HepG2 (cell line): ENCODE data around the gene ZMIZ1. TPM values are rescaled to one million over a fixed set of nuclear protein-coding genes. Genes with fewer than 3 reads are reported as not detected.

Source experiments
- CEBPG ChIP-seq: IDR thresholded peaks from 2 replicates; pipeline ENCODE4 v1.6.1; 2016
- EED ChIP-seq: sonication (generic); formaldehyde crosslinking; IDR thresholded peaks from 2 replicates; pipeline ENCODE4 v1.5.0; 2020; ENCODE audit warnings: mild to moderate bottlenecking, missing genetic modification reagents
- HNF4G ChIP-seq, 2 experiments: sonication (generic) in 1 of 2; formaldehyde crosslinking in 1 of 2; IDR thresholded peaks; 2 replicates each; pipeline versions ENCODE4 v1.4.0 to v1.6.1; 2011 to 2020; ENCODE audit warnings: borderline replicate concordance in 2 of 2, low read depth in 2 of 2, mild to moderate bottlenecking in 2 of 2, low read length in 1 of 2, missing genetic modification reagents in 1 of 2, moderate library complexity in 1 of 2
- MBD4 ChIP-seq: IDR thresholded peaks from 2 replicates; pipeline ENCODE4 v1.6.1; 2012; ENCODE audit warnings: low read length, inconsistent platforms, borderline replicate concordance
- MXD1 ChIP-seq: sonication (generic); formaldehyde crosslinking; IDR thresholded peaks from 2 replicates; pipeline ENCODE4 v1.4.0; 2020; ENCODE audit warnings: mild to moderate bottlenecking, missing genetic modification reagents
- NPAS2 ChIP-seq: sonication (generic); formaldehyde crosslinking; IDR thresholded peaks from 2 replicates; pipeline ENCODE4 v1.8.0; 2022; ENCODE audit warnings: mild to moderate bottlenecking, missing genetic modification reagents, borderline replicate concordance
- PLSCR1 ChIP-seq: sonication (generic); formaldehyde crosslinking; IDR thresholded peaks from 2 replicates; pipeline ENCODE4 v1.5.0; 2020; ENCODE audit warnings: missing genetic modification reagents, mild to moderate bottlenecking, borderline replicate concordance
- SKI ChIP-seq: fragments of 450-650 bp; IDR thresholded peaks from one replicate; pipeline ENCODE4 v1.6.1; 2018; ENCODE audit warnings: mild to moderate bottlenecking; ENCODE audit not compliant: partially characterized antibody
- SRSF4 ChIP-seq: fragments of 200-400 bp; formaldehyde crosslinking; IDR thresholded peaks from one replicate; pipeline ENCODE4 v1.6.1; 2018; ENCODE audit warnings: mild to moderate bottlenecking, low read depth, low read length, moderate library complexity; ENCODE audit not compliant: poor library complexity, severe bottlenecking
- TRAFD1 ChIP-seq: sonication (generic); formaldehyde crosslinking; IDR thresholded peaks from 2 replicates; pipeline ENCODE4 v1.5.1; 2020; ENCODE audit warnings: missing genetic modification reagents, mild to moderate bottlenecking, borderline replicate concordance
- ZBTB43 ChIP-seq: sonication (generic); formaldehyde crosslinking; conservative IDR thresholded peaks from 2 replicates; pipeline ENCODE4 v1.4.0; 2020; ENCODE audit warnings: missing genetic modification reagents
- ZNF17 ChIP-seq: sonication (generic); formaldehyde crosslinking; IDR thresholded peaks from 2 replicates; pipeline ENCODE4 v1.5.0; 2020; ENCODE audit warnings: mild to moderate bottlenecking, missing genetic modification reagents
- ZNF207 ChIP-seq: fragments of 450-650 bp; IDR thresholded peaks from 2 replicates; pipeline ENCODE4 v1.6.1; 2016; ENCODE audit warnings: antibody characterized with exemption, borderline replicate concordance
- ZNF281 ChIP-seq: sonication (generic); formaldehyde crosslinking; IDR thresholded peaks from 2 replicates; pipeline ENCODE4 v1.4.0; 2020; ENCODE audit warnings: missing genetic modification reagents, borderline replicate concordance
- ZNF317 ChIP-seq: sonication (generic); formaldehyde crosslinking; IDR thresholded peaks from 2 replicates; pipeline ENCODE4 v1.5.0; 2020; ENCODE audit warnings: mild to moderate bottlenecking, missing genetic modification reagents
- ZNF546 ChIP-seq: sonication (generic); formaldehyde crosslinking; conservative IDR thresholded peaks from 2 replicates; pipeline ENCODE4 v1.8.1; 2023; ENCODE audit warnings: mild to moderate bottlenecking, missing genetic modification reagents
- ZNF549 ChIP-seq: sonication (generic); formaldehyde crosslinking; IDR thresholded peaks from 2 replicates; pipeline ENCODE4 v1.5.0; 2020; ENCODE audit warnings: missing genetic modification reagents
- ZNF576 ChIP-seq: sonication (generic); formaldehyde crosslinking; IDR thresholded peaks from 2 replicates; pipeline ENCODE4 v1.4.0; 2020; ENCODE audit warnings: mild to moderate bottlenecking, missing genetic modification reagents
- ZNF615 ChIP-seq: sonication (generic); formaldehyde crosslinking; IDR thresholded peaks from 2 replicates; pipeline ENCODE4 v1.5.0; 2020; ENCODE audit warnings: mild to moderate bottlenecking, missing genetic modification reagents, borderline replicate concordance
- ZNF784 ChIP-seq: sonication (generic); formaldehyde crosslinking; IDR thresholded peaks from 2 replicates; pipeline ENCODE4 v1.5.1; 2020; ENCODE audit warnings: missing genetic modification reagents, mild to moderate bottlenecking, borderline replicate concordance
- polyA plus RNA-seq, 8 experiments: library from polyadenylated mRNA; depleted of rRNA in 3 of 8; stranded (reverse) in 7 of 8; unstranded in 1 of 8; fragments of >200 nt; fragmentation: Illumina TruSeq in 4 of 8; extraction: Trizol in 4 of 8; gene quantifications; 2 replicates each; pipeline versions ENCODE4 v1.2.1 to v1.2.3, GENCODE V29; 2011 to 2016; ENCODE audit warnings: low read depth in 4 of 8, missing spikeins in 1 of 8, mixed read lengths in 1 of 8; ENCODE audit not compliant: insufficient read depth in 1 of 8
- total RNA-seq, 5 experiments: library from RNA; depleted of rRNA; stranded (reverse); fragments of >200 nt; fragmentation: Illumina TruSeq; extraction: Trizol; gene quantifications; 2 replicates each; pipeline ENCODE4 v1.2.3, GENCODE V29; 2016; ENCODE audit warnings: low read depth in 1 of 5

Gene ZMIZ1
- total and polyA plus RNA-seq, 2 of the 13 experiments (the other 11 are each of a cell fraction or from before 2014, with no cell fraction given), result 5.3 to 10.2 TPM

GRCh38 chr10:79184145-79184625 lies 115.4 kb downstream of the ZMIZ1 start (continued):
- TF ChIP-seq TRAFD1 (CRISPR knock-in tag) (no peak), SRSF4 (no peak), ZNF576 (no peak), ZNF281 (no peak), HNF4G (IDR thresholded peaks at IDR 0.05; ENCODE audit: borderline replicate concordance, low read depth, low read length) (no peak), HNF4G (CRISPR knock-in tag; IDR thresholded peaks at IDR 0.05; ENCODE audit: borderline replicate concordance, low read depth) (no peak), ZNF549 (CRISPR knock-in tag) (no peak), ZNF615 (CRISPR knock-in tag) (no peak), PLSCR1 (CRISPR knock-in tag) (no peak), ZNF17 (CRISPR knock-in tag) (no peak), ZNF207 (no peak), NPAS2 (CRISPR knock-in tag) (no peak), ZBTB43 (CRISPR knock-in tag) (peak; percentile 96), MBD4 (no peak), ZNF546 (no peak), SKI (no peak), ZNF784 (CRISPR knock-in tag) (no peak), EED (no peak), MXD1 (no peak), CEBPG (CRISPR knock-in tag) (0 out of 2 replicates have a peak, but pooled peaks have one; percentile 27), ZNF317 (no peak)
